Activated T-cell treated with anti-CD3 and anti-CD28 coated beads, Interleukin-2, amount 50 U/mL, for 24 hours (primary cell): Measurements from ENCODE around the gene PODXL.
"Not testable (repeated sequence)": the region's sequence is repeated elsewhere in the genome, so short reads cannot be mapped to it uniquely, and the experiment has no call there.

ENCODE experiments used
- DNase-seq: peaks from one replicate; pipeline ENCODE4 v3.0.0-alpha.2; 2020
- H3K27ac Mint-ChIP-seq: 2 replicates; pipeline ENCODE4 v1.8.0; 2020; ENCODE audit warnings: mild to moderate bottlenecking, mixed read lengths
- H3K27me3 Mint-ChIP-seq: 2 replicates; pipeline ENCODE4 v1.8.0; 2020; ENCODE audit warnings: mixed read lengths
- H3K36me3 Mint-ChIP-seq: 2 replicates; pipeline ENCODE4 v1.8.0; 2020; ENCODE audit warnings: low read depth, mixed read lengths
- H3K4me1 Mint-ChIP-seq: 2 replicates; pipeline ENCODE4 v1.8.0; 2020; ENCODE audit warnings: low read depth, mixed read lengths
- H3K4me3 Mint-ChIP-seq: 2 replicates; pipeline ENCODE4 v1.8.0; 2020; ENCODE audit warnings: mild to moderate bottlenecking, moderate library complexity, mixed read lengths
- H3K9me3 Mint-ChIP-seq: 2 replicates; pipeline ENCODE4 v1.8.0; 2020; ENCODE audit warnings: mixed read lengths

PODXL gene

GRCh38 chr7:131517218-131517923, 39.1 kb downstream of the PODXL start:
- H3K27ac Mint-ChIP-seq: no peak overlapping the region
- no peak for DNase-seq
- H3K27me3 Mint-ChIP-seq: no peaks in the 10 kb centered on the region
- H3K36me3 Mint-ChIP-seq: no peaks in the 10 kb centered on the region
- H3K4me1 Mint-ChIP-seq: peaks cover 11% of the 10 kb centered on the region
- no peaks in the 10 kb centered on the region for H3K9me3 Mint-ChIP-seq
- no peak overlapping the region for H3K4me3 Mint-ChIP-seq

GRCh38 chr7:131515471-131515870, 41.0 kb downstream of the PODXL start:
- H3K4me1 Mint-ChIP-seq: peaks cover 12% of the 10 kb centered on the region
- H3K9me3 Mint-ChIP-seq, H3K4me3 Mint-ChIP-seq, H3K27ac Mint-ChIP-seq, H3K36me3 Mint-ChIP-seq, DNase-seq, H3K27me3 Mint-ChIP-seq: not testable (repeated sequence)

GRCh38 chr7:131513245-131514061, 43.0 kb downstream of the PODXL start:
- Mint-ChIP-seq H3K27ac (no peak overlapping the region), H3K27me3 (peaks cover 9% of the 10 kb centered on the region), H3K4me3 (no peak overlapping the region)

GRCh38 chr7:131511774-131512535, 44.5 kb downstream of the PODXL start:
- peaks cover 19% of the 10 kb centered on the region for H3K27me3 Mint-ChIP-seq
- DNase-seq: no peak
- H3K27ac Mint-ChIP-seq: no peak overlapping the region
- H3K9me3 Mint-ChIP-seq: no peaks in the 10 kb centered on the region
- no peaks in the 10 kb centered on the region for H3K36me3 Mint-ChIP-seq
- peaks cover 22% of the 10 kb centered on the region for H3K4me1 Mint-ChIP-seq
- H3K4me3 Mint-ChIP-seq: no peak overlapping the region

More at GRCh38 chr7:131513245-131514061, 43.0 kb downstream of the PODXL start:
- Mint-ChIP-seq H3K4me1 (peaks cover 12% of the 10 kb centered on the region), H3K36me3 (no peaks in the 10 kb centered on the region), H3K9me3 (no peaks in the 10 kb centered on the region)
- DNase-seq: peak; percentile 85

GRCh38 chr7:131511071-131511470, 45.4 kb downstream of the PODXL start:
- Mint-ChIP-seq H3K36me3 (no peaks in the 10 kb centered on the region), H3K4me1 (peaks cover 22% of the 10 kb centered on the region), H3K27me3 (peaks cover 19% of the 10 kb centered on the region), H3K27ac (no peak overlapping the region), H3K9me3 (no peaks in the 10 kb centered on the region), H3K4me3 (no peak overlapping the region)
- DNase-seq: no peak

GRCh38 chr7:131509781-131510180, 46.6 kb downstream of the PODXL start:
- Mint-ChIP-seq H3K4me3 (no peak overlapping the region), H3K9me3 (no peaks in the 10 kb centered on the region), H3K27me3 (peaks cover 19% of the 10 kb centered on the region), H3K27ac (no peak overlapping the region), H3K4me1 (peaks cover 26% of the 10 kb centered on the region), H3K36me3 (no peaks in the 10 kb centered on the region)
- no peak for DNase-seq

GRCh38 chr7:131508754-131509486, 47.5 kb downstream of the PODXL start:
- Mint-ChIP-seq H3K4me1 (peaks cover 29% of the 10 kb centered on the region), H3K9me3 (no peaks in the 10 kb centered on the region), H3K36me3 (no peaks in the 10 kb centered on the region), H3K27ac (no peak overlapping the region), H3K27me3 (peaks cover 19% of the 10 kb centered on the region), H3K4me3 (no peak overlapping the region)
- DNase-seq: no peak

GRCh38 chr7:131507592-131508331, 48.7 kb downstream of the PODXL start:
- Mint-ChIP-seq H3K4me3 (no peak overlapping the region), H3K27me3 (peaks cover 19% of the 10 kb centered on the region), H3K36me3 (no peaks in the 10 kb centered on the region), H3K4me1 (peaks cover 25% of the 10 kb centered on the region), H3K9me3 (no peaks in the 10 kb centered on the region), H3K27ac (no peak overlapping the region)
- DNase-seq: peak; percentile 89

- H3K27ac Mint-ChIP-seq: no peak overlapping the region
- H3K36me3 Mint-ChIP-seq: peaks cover 2% of the 10 kb centered on the region
- DNase-seq: no peak
- H3K9me3 Mint-ChIP-seq: no peaks in the 10 kb centered on the region
- H3K27me3 Mint-ChIP-seq: peaks cover 19% of the 10 kb centered on the region
- no peak overlapping the region for H3K4me3 Mint-ChIP-seq
- H3K4me1 Mint-ChIP-seq: peaks cover 33% of the 10 kb centered on the region
Observed at GRCh38 chr7:131506597-131506996, 49.8 kb downstream of the PODXL start.

GRCh38 chr7:131505636-131506557, 50.5 kb downstream of the PODXL start:
- peaks cover 19% of the 10 kb centered on the region for H3K27me3 Mint-ChIP-seq
- H3K9me3 Mint-ChIP-seq: no peaks in the 10 kb centered on the region
- no peak for DNase-seq
- no peak overlapping the region for H3K4me3 Mint-ChIP-seq
- no peak overlapping the region for H3K27ac Mint-ChIP-seq
- H3K36me3 Mint-ChIP-seq: peaks cover 2% of the 10 kb centered on the region
- H3K4me1 Mint-ChIP-seq: peaks cover 40% of the 10 kb centered on the region

GRCh38 chr7:131505037-131505620, 51.3 kb downstream of the PODXL start:
- DNase-seq, H3K4me3 Mint-ChIP-seq, H3K9me3 Mint-ChIP-seq, H3K36me3 Mint-ChIP-seq, H3K27ac Mint-ChIP-seq: not testable (repeated sequence)
- Mint-ChIP-seq H3K27me3 (peaks cover 19% of the 10 kb centered on the region), H3K4me1 (peaks cover 47% of the 10 kb centered on the region)

GRCh38 chr7:131504157-131504899, 52.1 kb downstream of the PODXL start:
- Mint-ChIP-seq H3K4me3 (no peak overlapping the region), H3K4me1 (peaks cover 48% of the 10 kb centered on the region), H3K27me3 (peaks cover 17% of the 10 kb centered on the region), H3K27ac (no peak overlapping the region), H3K9me3 (no peaks in the 10 kb centered on the region), H3K36me3 (peaks cover 7% of the 10 kb centered on the region)
- no peak for DNase-seq
